H1 (cell line): ENCODE results near the gene PNMA1.

Source experiments
- BRCA1 ChIP-seq: IDR thresholded peaks from 2 replicates; pipeline ENCODE4 v1.6.1; 2012; ENCODE audit warnings: low read depth, low read length, improper control_type of control experiment
- CEBPB ChIP-seq: IDR thresholded peaks from 2 replicates; pipeline ENCODE4 v1.6.1; 2012; ENCODE audit warnings: low read depth, low read length
- EP300 ChIP-seq, 2 experiments: IDR thresholded peaks; 1 replicate in 1 of 2; 2 replicates in 1 of 2; pipeline ENCODE4 v1.6.1; 2011 to 2012; ENCODE audit warnings: low read depth in 2 of 2, low read length in 2 of 2, mild to moderate bottlenecking in 2 of 2, borderline replicate concordance in 1 of 2, inconsistent platforms in 1 of 2, moderate library complexity in 1 of 2
- GABPA ChIP-seq: IDR thresholded peaks from 2 replicates; pipeline ENCODE4 v1.6.1; 2011; ENCODE audit warnings: mild to moderate bottlenecking, low read length, moderate library complexity, borderline replicate concordance; ENCODE audit not compliant: insufficient read depth
- GTF2F1 ChIP-seq: IDR thresholded peaks from 2 replicates; pipeline ENCODE4 v1.6.1; 2012; ENCODE audit warnings: low read depth, low read length, improper control_type of control experiment, borderline replicate concordance
- POLR2AphosphoS5 ChIP-seq: IDR thresholded peaks from 2 replicates; pipeline ENCODE4 v1.6.1; 2011; ENCODE audit warnings: low read depth, low read length
- RAD21 ChIP-seq, 2 experiments: IDR thresholded peaks in 1 of 2; conservative IDR thresholded peaks in 1 of 2; 2 replicates each; pipeline ENCODE4 v1.6.1; 2011; ENCODE audit warnings: low read depth in 2 of 2, low read length in 2 of 2, improper control_type of control experiment in 1 of 2, inconsistent platforms in 1 of 2, mild to moderate bottlenecking in 1 of 2, moderate library complexity in 1 of 2
- RNF2 ChIP-seq: fragments of 200-900, 300-1000 bp; sonication (generic); IDR thresholded peaks from 2 replicates; pipeline ENCODE4 v1.7.1; 2016; ENCODE audit warnings: borderline replicate concordance, low read depth, mild to moderate bottlenecking, antibody characterized with exemption, low read length; ENCODE audit not compliant: poor library complexity, severe bottlenecking; ENCODE audit errors: missing control alignments
- SIN3A ChIP-seq, 2 experiments: IDR thresholded peaks in 1 of 2; conservative IDR thresholded peaks in 1 of 2; 2 replicates each; pipeline ENCODE4 v1.6.1; 2011 to 2012; ENCODE audit warnings: low read length in 2 of 2, improper control_type of control experiment in 1 of 2, low read depth in 1 of 2, mild to moderate bottlenecking in 1 of 2
- SP1 ChIP-seq: IDR thresholded peaks from 2 replicates; pipeline ENCODE4 v1.6.1; 2011; ENCODE audit warnings: low read depth, low read length
- YY1 ChIP-seq: IDR thresholded peaks from 2 replicates; pipeline ENCODE4 v1.6.1; 2011; ENCODE audit warnings: low read depth, mild to moderate bottlenecking, low read length
- ZNF274 ChIP-seq: IDR thresholded peaks from 2 replicates; pipeline ENCODE4 v1.7.0; 2012; ENCODE audit warnings: low read length, borderline replicate concordance; ENCODE audit errors: extremely low read depth
- TF ChIP-seq, protein P1 (sequence below): IDR thresholded peaks from 2 replicates; pipeline ENCODE4 v1.6.1; 2012; ENCODE audit warnings: low read length, inconsistent platforms
- TF ChIP-seq, protein P2 (sequence below), 3 experiments: IDR thresholded peaks; 1 replicate in 2 of 3; 2 replicates in 1 of 3; pipeline versions ENCODE4 v1.5.1 to v1.6.1; 2011; ENCODE audit warnings: low read length in 3 of 3, mild to moderate bottlenecking in 3 of 3, inconsistent platforms in 2 of 3, low read depth in 1 of 3, moderate library complexity in 1 of 3; ENCODE audit not compliant: insufficient read depth in 1 of 3; ENCODE audit errors: control extremely low read depth in 1 of 3

DNA sequence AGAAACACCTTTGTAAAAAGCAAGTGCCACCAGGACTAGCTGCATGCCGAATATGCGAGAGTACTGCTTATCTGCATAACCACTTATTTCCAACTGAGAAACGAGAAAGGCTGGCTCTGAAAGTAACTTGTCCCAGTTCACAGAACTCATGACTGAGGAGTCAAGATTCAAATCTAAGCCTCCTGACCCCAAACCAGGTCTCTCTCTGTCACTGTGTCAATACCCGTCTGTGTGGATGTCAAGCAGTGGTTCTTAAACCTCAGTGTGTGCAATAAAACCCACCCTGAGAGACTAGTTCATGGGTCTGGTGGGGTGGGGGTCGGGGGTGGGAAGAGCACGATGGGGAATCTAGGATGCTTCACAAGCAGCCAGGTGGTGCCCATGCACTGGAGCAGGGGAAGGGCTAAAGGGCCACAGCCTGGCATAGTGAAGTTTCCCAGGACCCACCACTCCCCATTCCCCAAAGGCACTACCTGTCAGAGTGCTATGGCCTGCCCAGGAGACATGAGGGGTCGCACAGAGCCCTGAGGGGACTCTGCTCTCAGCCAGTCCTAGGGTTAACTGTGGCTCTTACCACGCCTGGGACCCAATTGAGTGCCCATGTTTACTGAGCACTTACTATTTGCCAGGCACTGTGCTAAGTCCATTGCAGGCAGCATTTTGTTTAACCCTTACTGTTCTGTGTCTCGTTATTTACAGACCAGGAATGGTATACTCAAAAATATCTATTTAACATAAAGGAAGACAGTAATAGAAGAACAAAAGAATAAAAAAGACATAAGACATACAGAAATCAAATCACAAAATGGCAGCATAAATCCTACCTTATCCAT is 33.4 kb upstream of the PNMA1 start:
- TF ChIP-seq, protein P1, sequence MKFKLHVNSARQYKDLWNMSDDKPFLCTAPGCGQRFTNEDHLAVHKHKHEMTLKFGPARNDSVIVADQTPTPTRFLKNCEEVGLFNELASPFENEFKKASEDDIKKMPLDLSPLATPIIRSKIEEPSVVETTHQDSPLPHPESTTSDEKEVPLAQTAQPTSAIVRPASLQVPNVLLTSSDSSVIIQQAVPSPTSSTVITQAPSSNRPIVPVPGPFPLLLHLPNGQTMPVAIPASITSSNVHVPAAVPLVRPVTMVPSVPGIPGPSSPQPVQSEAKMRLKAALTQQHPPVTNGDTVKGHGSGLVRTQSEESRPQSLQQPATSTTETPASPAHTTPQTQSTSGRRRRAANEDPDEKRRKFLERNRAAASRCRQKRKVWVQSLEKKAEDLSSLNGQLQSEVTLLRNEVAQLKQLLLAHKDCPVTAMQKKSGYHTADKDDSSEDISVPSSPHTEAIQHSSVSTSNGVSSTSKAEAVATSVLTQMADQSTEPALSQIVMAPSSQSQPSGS: no peak
- TF ChIP-seq ZNF274: no peak
- TF ChIP-seq, protein P2, sequence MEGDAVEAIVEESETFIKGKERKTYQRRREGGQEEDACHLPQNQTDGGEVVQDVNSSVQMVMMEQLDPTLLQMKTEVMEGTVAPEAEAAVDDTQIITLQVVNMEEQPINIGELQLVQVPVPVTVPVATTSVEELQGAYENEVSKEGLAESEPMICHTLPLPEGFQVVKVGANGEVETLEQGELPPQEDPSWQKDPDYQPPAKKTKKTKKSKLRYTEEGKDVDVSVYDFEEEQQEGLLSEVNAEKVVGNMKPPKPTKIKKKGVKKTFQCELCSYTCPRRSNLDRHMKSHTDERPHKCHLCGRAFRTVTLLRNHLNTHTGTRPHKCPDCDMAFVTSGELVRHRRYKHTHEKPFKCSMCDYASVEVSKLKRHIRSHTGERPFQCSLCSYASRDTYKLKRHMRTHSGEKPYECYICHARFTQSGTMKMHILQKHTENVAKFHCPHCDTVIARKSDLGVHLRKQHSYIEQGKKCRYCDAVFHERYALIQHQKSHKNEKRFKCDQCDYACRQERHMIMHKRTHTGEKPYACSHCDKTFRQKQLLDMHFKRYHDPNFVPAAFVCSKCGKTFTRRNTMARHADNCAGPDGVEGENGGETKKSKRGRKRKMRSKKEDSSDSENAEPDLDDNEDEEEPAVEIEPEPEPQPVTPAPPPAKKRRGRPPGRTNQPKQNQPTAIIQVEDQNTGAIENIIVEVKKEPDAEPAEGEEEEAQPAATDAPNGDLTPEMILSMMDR (IDR thresholded peaks at IDR 0.05; ENCODE audit: control extremely low read depth in 1 of 3, insufficient read depth in 1 of 3, low read depth in 1 of 3, low read length in 3 of 3): no peak
- TF ChIP-seq POLR2AphosphoS5: no peak
- no peak for TF ChIP-seq RNF2
- no peak for TF ChIP-seq YY1
- TF ChIP-seq SP1: no peak
- no peak for TF ChIP-seq CEBPB
- TF ChIP-seq RAD21 (IDR thresholded peaks at IDR 0.05 in 1 of 2, conservative IDR thresholded peaks at IDR 0.05 in 1 of 2; ENCODE audit: low read depth in 2 of 2, low read length in 2 of 2): no peak
- TF ChIP-seq SIN3A (conservative IDR thresholded peaks at IDR 0.05 in 1 of 2, IDR thresholded peaks at IDR 0.05 in 1 of 2; ENCODE audit: low read depth in 1 of 2, low read length in 2 of 2): no peak
- no peak for TF ChIP-seq GABPA
- no peak for TF ChIP-seq BRCA1
- no peak for TF ChIP-seq GTF2F1
- no peak for TF ChIP-seq EP300 (IDR thresholded peaks at IDR 0.05; ENCODE audit: borderline replicate concordance in 1 of 2, low read depth in 2 of 2, low read length in 2 of 2)
